HG03196 (cell line): ENCODE data around the gene CCR5AS.
A peak's percentile ranks its signal among the peaks of the same experiment; 100 is the strongest.
"Not testable (repeated sequence)": the region's sequence is repeated elsewhere in the genome, so short reads cannot be mapped to it uniquely, and the experiment has no call there.

Experiments used
- ATAC-seq: cut with Tn5 transposase; IDR thresholded peaks from one replicate; pipeline ENCODE4 v1.9.1; 2021; ENCODE audit not compliant: unreplicated experiment

Gene CCR5AS

DNA sequence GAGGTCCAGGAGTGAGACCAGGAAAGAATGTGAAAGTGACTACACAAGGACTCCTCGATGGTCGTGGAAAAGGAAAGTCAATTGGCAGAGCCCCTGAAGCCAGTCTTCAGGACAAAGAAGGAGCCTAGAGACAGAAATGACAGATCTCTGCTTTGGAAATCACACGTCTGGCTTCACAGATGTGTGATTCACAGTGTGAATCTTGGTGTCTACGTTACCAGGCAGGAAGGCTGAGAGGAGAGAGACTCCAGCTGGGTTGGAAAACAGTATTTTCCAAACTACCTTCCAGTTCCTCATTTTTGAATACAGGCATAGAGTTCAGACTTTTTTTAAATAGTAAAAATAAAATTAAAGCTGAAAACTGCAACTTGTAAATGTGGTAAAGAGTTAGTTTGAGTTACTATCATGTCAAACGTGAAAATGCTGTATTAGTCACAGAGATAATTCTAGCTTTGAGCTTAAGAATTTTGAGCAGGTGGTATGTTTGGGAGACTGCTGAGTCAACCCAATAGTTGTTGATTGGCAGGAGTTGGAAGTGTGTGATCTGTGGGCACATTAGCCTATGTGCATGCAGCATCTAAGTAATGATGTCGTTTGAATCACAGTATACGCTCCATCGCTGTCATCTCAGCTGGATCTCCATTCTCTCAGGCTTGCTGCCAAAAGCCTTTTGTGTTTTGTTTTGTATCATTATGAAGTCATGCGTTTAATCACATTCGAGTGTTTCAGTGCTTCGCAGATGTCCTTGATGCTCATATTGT is 47.0 kb downstream of the CCR5AS start:
- ATAC-seq = no peak

- no peak for ATAC-seq
Observed at GRCh38 chr3:46358466-46358865, 48.4 kb downstream of the CCR5AS start.

GRCh38 chr3:46356909-46357308 is 50.0 kb downstream of the CCR5AS start:
- ATAC-seq = no peak

- no peak for ATAC-seq
Observed at GRCh38 chr3:46356276-46356675, 50.6 kb downstream of the CCR5AS start.

DNA sequence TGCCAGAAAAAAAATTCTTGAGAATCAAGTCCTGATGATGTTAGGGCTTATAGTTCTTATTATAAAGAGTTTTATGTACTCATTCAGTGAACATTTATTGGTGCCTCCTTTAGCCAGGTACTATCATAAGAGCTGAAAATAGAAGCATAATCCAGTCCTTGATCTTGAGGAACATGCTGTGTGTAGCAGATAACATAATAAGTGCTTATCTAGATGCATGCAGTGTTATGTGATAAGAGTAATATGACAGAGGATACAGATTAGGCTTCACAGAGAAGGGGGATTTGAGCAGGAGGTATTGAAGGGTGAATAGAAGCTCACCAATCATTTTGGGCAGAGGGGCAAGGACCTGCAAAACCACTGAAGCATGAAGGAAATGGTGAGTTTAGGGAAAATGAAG is 51.9 kb downstream of the CCR5AS start:
- no peak for ATAC-seq

DNA sequence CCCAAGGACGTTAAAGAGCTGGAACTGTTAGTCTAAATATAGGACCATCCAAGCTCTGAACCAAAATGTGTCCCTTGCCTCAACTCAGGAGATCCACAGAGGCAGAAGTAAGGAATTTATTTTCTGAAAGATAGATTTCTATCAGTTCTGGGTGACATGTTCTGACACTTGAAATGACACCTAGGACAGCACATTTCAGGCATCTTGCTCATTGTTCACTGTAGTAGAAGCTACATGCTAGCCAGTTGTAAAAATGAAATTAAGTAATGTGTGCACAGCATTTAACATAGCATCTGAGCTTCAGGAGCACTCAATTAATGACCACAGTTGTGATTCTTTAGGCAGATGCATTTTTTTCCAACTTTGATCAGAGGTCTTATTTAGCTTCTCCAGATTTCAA is 52.4 kb downstream of the CCR5AS start:
- ATAC-seq = no peak

DNA sequence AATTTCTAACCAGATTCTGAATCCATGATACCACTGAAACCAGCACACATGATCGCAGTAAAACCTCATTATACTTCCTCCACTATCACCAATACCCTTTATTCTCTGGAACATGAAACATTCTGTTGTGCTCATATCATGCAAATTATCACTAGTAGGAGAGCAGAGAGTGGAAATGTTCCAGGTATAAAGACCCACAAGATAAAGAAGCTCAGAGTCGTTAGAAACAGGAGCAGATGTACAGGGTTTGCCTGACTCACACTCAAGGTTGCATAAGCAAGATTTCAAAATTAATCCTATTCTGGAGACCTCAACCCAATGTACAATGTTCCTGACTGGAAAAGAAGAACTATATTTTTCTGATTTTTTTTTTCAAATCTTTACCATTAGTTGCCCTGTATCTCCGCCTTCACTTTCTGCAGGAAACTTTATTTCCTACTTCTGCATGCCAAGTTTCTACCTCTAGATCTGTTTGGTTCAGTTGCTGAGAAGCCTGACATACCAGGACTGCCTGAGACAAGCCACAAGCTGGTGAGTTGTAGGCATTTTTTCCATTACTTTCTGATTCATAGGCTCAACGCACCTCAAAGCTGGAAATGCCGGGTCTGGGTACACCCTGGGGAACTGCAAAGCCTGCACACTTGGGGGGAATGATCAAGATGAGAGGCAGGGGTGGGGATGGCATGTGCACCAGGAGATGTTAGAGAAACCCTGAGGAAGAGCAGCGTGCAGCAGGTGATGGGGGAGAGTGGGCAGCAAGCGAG is 53.0 kb downstream of the CCR5AS start, which contains the start of gene CCR2:
Gene CCR2 (plus strand): TSS at position 465 of the 764 bp plus-strand sequence. CDS start 3,417 bp downstream, outside the sequence.
- no peak for ATAC-seq

GRCh38 chr3:46353090-46353489 is 53.8 kb downstream of the CCR5AS start:
- no peak for ATAC-seq

DNA sequence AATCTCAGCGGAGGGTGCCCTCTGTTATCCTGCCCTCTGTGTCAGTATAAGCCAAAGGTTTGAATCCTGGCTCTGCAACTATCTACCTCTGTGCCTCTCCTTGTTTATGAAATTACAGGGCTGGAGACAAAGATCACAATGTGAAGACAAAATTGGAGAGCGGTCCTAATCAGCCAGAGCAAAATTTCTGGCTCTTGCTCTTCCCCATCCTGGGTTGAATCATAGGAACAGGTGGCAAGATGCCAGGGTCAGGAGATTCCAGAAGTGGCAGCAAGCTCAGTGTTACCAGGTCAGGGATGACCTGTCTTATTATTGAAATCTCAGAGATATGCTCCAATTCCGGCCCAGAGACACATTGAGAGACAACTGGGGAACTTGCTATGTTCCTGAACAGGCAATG is 55.2 kb downstream of the CCR5AS start:
- no peak for ATAC-seq

GRCh38 chr3:46350262-46350565 is 56.7 kb downstream of the CCR5AS start:
- ATAC-seq = peak; percentile 21

DNA sequence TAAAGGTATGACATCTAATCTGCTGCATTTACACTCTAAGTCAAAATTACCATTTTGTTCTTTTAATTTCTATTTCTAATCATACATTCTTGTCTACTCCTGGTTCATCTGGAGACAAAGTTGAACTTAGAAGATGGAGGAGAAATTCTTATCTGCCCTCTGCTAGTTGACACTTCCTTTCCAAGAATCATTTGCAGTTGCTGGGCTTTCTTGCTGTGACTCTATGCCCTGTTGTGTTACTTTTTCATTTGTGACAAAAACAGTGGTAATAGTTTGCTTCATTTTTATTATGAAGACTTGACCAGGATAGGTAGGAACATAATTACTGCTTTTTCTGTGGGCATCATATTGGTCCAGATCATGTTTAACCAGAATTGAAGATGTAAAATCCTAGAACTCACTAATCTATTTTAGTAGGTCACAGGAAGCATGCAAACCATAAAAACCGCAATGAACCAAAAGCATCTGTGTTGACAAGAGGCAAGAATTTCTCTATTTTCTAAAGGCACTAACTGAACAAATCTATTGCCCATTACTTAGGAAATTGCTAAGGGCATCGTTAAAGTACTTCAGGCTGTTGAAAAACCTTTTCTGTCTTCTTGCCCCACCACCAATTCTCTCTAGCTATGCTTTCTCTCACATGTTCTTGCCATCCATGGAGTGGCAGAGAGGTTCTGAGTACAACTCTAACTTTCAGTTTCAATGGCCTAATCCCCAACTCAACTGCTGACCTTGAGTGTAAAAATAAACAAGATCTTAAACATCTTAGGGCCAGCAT is 57.2 kb downstream of the CCR5AS start:
- ATAC-seq = peak; percentile 63

- no peak for ATAC-seq
Observed at GRCh38 chr3:46348823-46349482, 57.9 kb downstream of the CCR5AS start.

- ATAC-seq = no peak
Observed at GRCh38 chr3:46344476-46344875, 62.4 kb downstream of the CCR5AS start.

- no peak for ATAC-seq
Observed at GRCh38 chr3:46338840-46339239, 68.0 kb downstream of the CCR5AS start.

GRCh38 chr3:46337911-46338310 is 69.0 kb downstream of the CCR5AS start:
- no peak for ATAC-seq

DNA sequence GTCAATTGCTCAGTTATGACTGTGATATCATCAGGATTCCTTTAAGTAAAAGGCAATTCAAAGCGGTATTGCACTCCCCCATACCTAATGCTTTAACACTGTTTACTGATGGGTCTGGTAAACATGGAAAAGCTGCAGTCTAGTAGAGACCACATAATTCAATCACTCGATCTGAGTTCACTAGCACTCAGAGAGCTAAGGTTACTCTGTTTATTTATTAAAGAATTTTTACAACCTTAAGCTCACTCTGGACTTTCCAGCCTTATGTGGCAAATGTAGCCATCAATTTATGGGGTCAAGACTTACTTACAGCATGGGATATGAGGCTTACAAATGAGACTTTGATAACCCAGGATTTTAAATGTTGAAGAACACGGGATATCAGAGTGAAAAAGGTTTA is 71.3 kb downstream of the CCR5AS start:
- ATAC-seq = no peak

DNA sequence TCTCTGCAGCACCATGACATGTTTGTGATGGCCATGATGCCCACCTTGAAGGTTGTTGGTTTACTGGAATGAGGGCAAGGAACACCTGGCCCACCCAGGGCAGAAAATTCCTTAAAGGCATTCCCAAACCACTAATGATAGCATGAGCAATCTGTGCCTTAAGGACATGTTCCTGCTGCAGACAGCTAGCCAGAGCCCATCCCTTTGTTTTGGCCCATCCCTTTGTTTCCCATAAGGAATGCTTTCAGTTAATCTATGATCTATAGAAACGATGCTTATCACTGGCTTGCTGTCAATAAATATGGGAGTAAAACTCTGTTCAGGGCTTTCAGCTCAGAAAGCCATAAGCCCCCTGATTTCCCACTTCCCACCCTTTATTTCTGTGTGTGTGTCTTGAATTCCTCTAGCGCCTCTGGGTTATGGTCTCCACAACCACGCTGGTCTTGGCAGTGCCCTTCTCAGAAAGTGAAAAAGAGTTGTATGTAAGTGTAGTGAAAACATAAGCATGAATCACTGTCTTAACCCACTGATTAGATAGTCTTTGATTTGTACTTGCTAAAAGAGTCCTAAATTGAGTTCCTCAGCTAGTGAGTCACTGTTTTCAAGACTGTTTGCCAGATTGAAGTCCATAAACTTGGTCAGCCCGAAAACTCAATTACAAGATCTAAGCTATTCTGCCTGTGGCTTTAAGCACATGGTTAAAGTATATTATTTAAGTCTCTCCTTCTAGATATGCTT is 72.0 kb downstream of the CCR5AS start:
- no peak for ATAC-seq

- not testable (repeated sequence) for ATAC-seq
Observed at GRCh38 chr3:46330676-46331075, 76.2 kb downstream of the CCR5AS start.

DNA sequence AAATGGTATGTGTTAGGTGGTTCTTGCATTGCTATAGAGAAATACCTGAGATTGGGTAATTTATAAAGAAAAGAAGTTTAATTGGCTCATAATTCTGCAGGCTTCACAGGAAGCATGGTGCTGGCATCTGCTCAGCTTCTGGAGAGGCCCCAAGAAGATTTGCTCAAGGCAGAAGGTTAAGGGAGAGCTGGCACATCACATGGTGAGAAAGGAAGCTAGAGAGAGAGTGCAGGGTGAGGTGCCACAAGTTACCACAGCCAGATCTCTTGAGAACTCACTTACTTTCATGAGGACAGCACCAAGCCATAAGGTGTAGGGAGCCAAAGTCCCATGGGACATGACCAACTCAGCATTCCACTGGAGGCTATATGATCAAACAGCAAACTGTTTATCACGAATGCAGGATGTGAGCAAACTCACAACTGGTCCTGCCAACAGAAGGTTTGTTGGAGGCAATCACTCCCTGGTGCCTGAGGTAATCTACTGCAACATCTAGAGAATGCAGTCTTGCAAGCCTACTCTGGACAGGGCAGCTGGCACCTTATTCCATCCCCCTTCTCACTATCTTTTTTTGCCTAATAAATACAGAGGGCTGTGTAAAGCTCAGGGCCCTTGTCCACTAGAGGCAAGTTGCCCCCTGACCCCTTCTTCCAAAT is 81.1 kb downstream of the CCR5AS start:
- no peak for ATAC-seq

- no peak for ATAC-seq
Observed at GRCh38 chr3:46324036-46324435, 82.8 kb downstream of the CCR5AS start.
